NCI-H1417 treated with DMSO at 0.1 percent for 48 hours (cell line): Measurements from ENCODE around the gene EVX1.

Experiments
- DNase-seq: peaks from one replicate; lab custom pipeline; 2025; lab: John Stamatoyannopoulos, UW

EVX1 gene

GRCh38 chr7:27249724-27250556, 7.3 kb downstream of the EVX1 start:
- DNase-seq: no peak

GRCh38 chr7:27250557-27251070, 8.0 kb downstream of the EVX1 start:
- no peak for DNase-seq

GRCh38 chr7:27251136-27251651, 8.6 kb downstream of the EVX1 start:
- DNase-seq: no peak

GRCh38 chr7:27251652-27252590, 9.3 kb downstream of the EVX1 start:
- DNase-seq: no peak

- DNase-seq: no peak
Measured at GRCh38 chr7:27254625-27255024, 12.0 kb downstream of the EVX1 start.

DNA sequence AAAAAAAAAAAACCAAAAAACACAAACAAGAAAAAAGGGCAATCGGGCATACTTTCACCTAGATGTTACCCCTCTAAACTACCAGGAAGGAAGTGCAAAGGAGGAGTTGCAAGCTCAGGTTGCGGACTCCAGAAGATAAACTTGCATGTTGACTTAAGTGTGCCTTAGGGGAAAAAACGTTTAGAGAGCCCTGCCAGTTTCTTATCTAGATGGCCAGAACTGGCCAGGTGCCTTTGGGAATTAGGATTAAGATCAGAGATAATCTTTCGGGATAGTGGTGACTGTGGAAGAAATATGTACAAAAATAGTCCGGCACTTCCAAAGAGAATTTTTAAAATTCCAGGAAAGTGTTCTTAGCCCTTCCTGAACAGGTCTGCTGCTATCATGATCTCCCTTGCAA, 17.6 kb downstream of the EVX1 start:
- no peak for DNase-seq

DNA sequence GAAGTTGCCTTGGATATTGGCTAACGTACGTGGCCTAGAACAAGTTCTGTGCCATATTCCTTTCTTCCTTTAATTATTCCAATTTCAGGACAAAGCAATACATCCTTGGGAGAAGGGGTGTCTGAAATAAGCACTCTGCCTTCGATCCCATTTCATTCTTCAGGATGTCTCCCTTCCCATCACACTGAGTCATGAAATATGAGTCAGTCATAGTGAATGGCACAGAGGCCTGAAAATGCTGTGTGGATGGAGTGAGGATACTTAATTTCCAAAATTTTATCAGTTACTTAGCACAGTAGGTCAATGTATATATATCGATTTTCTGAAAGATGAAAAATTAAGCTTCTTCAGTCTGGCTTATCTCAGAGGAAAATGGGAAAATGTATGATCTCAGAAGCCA, 19.5 kb downstream of the EVX1 start:
- no peak for DNase-seq

DNA sequence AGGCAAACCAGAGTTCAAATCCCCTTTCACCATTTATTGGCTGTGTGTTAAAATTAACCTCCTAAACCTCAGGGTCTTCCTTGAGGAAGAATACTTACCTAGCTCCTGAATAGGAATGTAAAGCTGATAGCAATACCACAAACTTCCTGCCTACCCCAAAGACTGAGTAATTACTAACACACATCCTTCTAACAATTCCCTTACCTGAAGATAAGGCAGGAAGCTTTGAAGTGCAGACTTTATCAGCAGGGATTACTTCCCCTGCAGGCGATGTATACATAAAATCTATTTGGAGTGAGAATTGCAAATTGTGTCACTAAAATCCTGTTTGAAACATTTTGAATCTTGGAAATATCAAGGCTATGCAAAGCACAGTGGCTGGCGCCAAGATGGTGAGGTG, 21.2 kb downstream of the EVX1 start:
- DNase-seq: no peak

DNA sequence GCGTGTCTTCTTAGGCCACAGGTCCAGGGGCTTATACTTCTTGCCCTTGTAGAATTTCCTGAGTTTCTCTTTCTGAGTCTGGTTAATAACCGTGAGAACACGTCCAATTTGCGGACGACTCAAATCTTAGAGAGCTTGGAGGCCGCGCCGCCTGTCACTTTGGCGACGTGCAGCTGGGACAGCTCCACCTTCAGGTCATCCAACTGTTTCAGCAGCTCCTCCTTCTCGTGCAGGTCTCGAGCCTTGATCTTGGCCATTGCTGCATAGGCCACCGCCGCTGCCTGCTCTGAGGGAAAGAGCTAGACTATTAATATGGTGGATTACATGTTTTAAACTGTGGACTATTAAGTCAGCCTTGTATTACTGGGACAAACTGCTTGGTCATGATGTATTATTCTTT, 26.9 kb downstream of the EVX1 start:
- DNase-seq: no peak

DNA sequence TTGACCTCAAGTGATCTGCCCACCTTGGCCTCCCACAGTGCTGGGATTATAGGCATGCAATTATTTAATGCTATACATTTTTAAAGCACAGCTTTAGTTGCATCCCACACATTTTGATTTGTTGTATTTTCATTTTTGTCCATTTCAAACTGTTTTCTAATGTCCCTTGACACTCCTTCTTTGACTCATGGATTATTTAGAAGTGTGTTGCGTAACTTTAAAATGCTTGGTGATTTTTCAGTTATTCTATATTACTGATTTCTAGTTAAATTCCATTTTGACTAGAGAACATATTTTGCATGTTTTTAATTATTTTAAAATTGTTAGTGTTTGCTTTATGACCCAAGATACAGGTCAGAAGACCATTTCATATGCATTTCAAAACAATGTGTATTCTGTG, 28.8 kb downstream of the EVX1 start:
- no peak for DNase-seq

- DNase-seq: no peak
Measured at GRCh38 chr7:27277628-27278027, 35.0 kb downstream of the EVX1 start.

GRCh38 chr7:27283558-27283957, 41.0 kb downstream of the EVX1 start:
- DNase-seq: no peak

- no peak for DNase-seq
Measured at GRCh38 chr7:27295236-27295635, 52.6 kb downstream of the EVX1 start.

GRCh38 chr7:27297356-27297755, 54.8 kb downstream of the EVX1 start:
- no peak for DNase-seq
